Stimulated activated CD4-positive, alpha-beta T cell treated with anti-CD3 and anti-CD28 coated beads, Interleukin-1b, Interleukin-23, amount 100 ng/mL, for 24 hours (primary cell): ENCODE measurements around the gene POLR1G.
"Not testable (repeated sequence)": the region's sequence is repeated elsewhere in the genome, so short reads cannot be mapped to it uniquely, and the experiment has no call there.

ENCODE experiments used
- DNase-seq, 4 experiments: peaks; one replicate each; pipeline ENCODE4 v3.0.0-alpha.2; 2020; ENCODE audit warnings: low read depth in 4 of 4, low spot score in 1 of 4

POLR1G gene

DNA sequence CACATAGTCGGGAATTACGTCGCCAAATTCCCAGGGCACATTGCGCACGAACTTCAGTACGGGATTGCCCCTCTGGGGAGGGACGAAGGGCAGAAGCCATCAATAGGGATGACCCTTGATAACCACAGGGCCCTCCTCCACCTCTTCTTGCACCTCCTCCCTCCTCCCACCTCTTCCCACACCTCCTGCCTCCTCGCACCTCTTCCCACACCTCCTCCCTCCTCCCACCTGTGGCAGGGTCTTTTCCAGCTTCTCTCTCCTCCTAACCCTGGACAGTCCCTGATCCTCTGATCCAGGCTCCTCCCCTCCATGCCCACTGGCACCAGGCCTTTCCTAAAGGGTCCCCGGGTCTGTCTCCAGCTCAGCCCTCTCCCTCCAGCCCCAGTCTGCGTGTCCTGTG, 13.9 kb downstream of the POLR1G start:
- DNase-seq: no peak

DNA sequence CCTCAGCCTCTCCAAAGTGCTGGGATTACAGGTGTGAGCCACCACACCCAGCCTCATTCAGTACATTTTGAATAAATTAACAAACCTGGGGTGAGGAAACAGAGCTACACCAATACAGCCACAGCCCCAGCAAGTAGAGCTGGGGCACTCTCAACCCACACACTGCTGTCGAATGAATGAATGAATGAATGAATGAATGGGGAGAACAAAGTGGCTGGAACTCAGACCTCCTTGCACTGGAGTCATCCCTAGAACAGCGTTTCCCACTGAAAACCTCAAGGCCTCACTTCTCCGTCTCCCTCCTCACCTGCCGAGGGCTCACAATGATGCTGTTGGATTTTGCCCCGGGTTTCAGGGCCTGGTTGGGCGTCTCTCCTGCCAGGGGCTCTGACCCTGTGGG, 14.4 kb downstream of the POLR1G start:
- no peak for DNase-seq

DNA sequence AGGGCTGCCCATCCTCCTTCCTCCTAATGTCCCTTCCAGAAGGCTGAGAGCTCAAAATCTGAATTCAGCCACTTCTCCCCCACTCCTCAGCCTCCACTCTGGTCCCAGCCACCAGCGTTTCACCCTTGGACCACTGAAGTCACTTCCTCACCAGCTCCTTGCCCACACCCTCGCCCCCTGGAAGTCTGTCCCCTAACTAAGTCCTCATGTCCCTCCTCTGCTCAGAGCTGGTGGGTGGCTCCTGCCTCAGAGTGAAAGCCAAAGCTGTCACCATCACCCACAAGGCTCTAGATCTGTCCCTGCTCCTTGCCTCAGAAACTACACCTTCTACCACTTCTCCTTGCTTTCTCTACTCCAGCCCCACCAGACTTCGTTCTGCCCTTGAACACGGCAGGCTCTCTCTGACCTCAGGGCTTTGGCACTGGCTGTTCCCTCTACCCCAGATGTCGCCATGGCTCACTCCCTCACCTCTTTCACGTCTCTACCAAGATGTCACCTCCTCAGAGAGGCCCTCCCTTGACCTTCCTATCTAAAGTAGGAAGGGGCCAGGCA, 15.6 kb downstream of the POLR1G start:
- DNase-seq: no peak

DNA sequence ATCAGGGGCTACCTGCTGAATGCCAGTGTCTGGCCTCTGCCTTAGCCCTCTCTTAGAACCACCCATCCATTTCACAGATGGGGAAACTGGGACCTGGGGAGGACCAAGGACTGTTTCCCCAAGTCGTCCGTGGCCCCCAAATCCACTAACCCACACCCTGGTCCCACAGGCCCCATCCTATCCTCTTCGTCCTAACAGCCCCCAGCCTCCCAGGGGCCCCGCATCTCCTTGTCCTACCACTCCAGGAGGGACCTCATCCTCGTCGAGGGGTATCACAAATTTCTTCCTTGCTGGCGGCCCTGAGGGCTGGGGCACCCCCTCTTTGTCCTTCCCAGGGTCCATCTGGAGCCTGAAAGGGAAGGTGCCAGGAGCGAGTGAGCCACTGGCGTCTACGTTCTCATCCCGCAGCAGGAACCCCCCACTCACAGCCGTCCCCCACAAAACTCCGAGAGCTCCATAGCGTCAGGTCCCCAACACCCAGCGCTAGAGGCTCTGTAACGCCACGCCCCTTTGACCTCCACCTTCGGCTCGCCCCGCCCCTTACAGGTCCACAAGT, 16.7 kb downstream of the POLR1G start:
- DNase-seq: peak in 2 of 4 experiments; percentile 73 to 78

DNA sequence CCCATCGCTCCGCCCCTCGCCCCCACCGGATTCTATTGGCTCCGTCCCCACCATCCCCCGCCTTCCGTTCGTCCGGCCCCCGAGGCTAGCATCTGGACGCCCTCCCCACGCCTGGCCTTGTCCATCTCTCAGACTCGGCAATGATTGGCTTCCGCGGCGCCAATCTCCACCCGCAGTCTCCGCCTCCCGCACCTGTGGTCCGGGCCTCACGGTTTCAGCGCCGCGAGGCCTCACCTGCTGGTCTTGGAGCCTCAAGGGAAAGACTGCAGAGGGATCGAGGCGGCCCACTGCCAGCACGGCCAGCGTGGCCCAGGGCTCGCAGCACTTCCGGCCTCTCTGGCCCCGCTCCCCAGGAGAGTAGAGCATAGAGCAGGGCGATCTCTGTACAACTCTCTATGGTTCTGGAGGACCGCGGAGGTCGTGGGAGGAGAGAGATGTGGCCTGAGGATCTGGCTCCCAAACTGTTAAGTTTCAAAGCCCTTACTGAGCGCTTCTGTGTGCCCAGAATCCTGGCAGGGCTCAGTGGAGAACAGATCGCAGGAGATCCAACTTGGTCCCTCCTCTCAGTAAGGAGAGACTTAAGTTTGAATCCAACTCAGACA, 17.2 kb downstream of the POLR1G start, which contains the start of gene ERCC1:
Gene ERCC1, minus strand, starts transcription at position 329 of the 602 bp plus-strand sequence. CDS start 543 bp downstream, outside the sequence.
- DNase-seq: peak in 3 of 4 experiments; percentile 35 to 90 (median 52)

DNA sequence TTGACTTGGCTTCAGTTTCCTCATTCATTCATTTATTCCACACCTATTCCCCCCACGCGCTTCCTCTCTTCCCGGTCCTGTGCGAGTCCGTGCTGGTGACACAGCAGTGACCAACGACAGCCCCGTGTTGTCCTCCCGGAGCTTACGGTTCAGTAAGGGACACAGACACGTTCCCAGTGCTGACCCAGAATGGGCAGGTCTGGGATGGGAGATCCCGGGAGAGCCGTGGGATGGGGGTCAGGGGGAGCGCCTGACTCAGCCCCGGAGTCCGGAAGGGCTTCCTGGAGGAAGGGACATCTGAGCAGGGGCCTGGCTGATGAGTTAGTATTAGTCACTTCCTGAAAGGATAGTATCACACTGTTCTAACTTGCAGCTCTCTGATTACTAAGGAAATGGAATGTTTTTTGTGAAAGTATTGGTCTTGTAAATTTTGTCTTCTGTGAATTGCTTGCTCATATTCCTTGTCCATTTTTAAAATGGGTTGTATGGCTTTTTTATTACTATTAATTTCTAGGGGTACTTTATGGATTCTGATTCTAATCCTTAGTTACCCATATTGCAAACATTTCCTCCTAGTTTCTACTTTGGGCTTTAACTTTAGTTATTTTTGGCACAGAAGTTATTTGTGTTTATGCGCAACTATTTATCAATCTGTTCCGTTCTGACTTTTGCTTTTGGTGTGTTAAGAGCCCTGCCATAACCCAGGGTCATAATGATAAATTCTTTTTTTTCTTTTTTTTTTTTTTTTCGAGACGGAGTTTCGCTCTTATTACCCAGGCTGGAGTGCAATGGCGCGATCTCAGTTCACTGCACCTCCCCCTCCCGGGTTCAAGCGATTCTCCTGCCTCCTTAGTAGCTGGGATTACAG, 18.0 kb downstream of the POLR1G start:
- DNase-seq: no peak

DNA sequence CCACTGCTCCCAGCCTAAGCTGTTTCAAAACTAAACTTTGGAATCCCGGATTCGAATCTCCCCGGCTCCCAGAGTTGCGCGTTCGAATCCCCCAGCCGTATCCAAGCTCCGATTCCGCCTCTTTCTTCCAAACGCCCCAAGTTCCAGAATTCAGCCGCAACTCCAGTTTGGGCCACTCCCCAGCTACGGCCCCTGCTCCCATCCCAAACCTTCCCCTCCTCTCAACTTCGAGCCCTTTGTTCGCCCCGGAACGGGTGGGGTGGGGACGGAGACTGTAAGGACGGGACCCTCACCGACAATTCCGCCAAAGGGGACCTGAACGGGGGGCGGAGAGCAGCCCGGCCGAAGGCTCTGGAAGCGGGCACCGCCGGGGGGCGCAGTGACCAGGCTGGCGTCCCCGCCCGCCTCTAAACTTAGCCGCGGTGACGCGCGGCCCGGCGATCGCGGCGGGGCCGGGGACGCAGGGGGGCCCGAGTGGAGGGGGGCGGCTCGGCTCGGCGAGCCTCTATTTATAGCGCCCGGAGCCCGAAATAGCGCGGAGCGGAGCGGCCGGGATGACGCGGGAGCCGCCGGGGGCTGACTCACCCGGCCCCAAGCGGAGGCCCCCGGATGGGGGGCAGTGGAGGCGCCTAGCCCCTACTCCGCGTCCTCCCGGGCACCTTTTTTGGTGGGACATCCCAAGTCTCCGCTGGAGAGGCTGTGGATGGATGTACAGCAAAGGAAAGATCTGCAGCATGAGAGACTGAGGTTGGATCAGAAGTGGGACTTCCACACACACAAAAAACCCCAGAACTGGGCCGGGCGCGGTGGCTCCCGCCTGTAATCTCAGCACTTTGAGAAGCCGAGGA, 22.2 kb downstream of the POLR1G start:
- DNase-seq: no peak

DNA sequence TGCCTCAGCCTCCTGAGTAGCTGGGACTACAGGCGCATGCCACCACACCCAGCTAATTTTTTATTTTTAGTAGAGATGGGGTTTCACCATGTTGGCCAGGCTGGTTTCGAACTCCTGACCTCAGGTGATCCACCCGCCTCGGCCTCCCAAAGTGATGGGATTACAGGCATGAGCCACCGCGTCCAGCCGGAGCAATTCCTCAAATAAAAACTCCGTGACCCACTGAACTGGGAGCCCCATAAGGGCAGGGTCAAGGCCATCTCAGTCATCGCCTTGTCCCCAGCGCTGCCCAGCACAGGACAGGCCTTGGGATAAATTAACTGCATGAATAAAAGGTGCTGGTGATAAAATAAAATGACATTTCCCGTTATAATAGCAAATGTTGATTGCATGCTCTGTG, 23.5 kb downstream of the POLR1G start:
- DNase-seq: not testable (repeated sequence)

DNA sequence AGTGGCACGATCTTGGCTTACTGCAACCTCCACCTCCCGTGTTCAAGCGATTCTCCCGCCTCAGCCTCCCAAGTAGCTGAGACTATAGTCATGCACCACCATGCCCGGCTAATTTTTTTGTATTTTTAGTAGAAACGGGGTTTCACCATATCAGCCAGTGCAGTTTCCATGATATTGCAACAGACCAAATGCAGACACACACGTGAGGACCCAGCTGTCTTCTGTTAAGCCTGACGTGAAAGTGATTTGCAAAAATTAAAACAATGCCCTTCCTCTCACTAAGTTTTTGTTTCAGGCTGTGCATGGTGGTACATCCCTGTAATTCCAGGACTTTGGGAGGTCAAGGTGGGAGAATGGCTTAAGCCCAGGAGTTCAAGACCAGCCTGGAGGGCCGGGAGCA, 24.6 kb downstream of the POLR1G start:
- not testable (repeated sequence) for DNase-seq

DNA sequence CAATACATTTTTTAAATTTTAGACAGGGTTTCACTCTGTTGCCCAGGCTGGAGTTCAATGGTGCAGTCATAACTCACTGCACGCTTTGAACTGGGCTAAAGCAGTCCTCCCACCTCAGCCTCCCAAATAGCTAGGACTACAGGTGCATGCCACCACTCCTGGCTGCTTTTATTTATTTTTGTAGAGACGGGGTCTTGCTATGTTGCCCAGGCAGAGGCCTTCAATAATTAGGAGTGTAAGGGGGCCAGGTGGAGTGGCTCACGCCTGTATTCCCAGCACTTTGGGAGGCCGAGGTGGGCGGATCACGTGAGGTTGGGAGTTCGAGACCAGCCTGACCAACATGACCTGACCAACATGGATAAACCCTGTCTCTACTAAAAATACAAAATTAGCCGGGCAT, 26.1 kb downstream of the POLR1G start:
- DNase-seq: not testable (repeated sequence)

DNA sequence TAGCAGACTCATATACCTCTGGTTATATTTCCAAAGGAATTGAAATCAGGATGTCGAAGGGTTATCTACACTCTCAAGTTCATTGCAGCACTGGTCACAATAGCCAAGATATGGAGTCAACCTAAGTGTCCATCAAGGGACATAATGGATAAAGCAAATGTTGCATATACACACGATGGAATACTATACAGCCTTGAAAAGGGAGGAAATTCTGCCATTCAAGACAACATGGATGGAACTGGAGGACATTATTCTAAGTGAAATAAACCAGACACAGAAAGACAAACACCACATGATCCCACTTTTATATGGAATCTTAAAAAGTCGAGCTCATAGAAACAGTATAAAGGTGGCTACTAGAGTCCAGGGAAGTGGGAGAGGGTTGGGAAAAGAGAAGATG, 30.9 kb downstream of the POLR1G start:
- no peak for DNase-seq

DNA sequence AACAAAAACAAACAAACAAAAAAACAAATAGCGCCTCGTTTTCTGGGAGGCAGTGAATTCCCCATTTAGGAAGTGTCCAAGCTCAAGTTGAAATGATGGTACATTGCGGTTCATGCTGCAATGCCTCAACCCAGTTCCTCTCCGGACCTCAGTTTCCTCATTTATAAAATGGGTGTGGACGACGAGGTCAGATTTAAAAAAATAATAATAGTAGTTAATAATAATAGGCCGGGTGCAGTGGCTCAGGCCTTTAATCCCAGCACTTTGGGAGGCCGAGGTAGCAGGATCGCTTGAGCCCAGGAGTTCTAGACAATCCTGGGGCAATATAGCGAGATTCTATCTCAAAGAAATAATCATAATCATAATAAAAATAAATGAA, 32.7 kb downstream of the POLR1G start:
- no peak for DNase-seq

DNA sequence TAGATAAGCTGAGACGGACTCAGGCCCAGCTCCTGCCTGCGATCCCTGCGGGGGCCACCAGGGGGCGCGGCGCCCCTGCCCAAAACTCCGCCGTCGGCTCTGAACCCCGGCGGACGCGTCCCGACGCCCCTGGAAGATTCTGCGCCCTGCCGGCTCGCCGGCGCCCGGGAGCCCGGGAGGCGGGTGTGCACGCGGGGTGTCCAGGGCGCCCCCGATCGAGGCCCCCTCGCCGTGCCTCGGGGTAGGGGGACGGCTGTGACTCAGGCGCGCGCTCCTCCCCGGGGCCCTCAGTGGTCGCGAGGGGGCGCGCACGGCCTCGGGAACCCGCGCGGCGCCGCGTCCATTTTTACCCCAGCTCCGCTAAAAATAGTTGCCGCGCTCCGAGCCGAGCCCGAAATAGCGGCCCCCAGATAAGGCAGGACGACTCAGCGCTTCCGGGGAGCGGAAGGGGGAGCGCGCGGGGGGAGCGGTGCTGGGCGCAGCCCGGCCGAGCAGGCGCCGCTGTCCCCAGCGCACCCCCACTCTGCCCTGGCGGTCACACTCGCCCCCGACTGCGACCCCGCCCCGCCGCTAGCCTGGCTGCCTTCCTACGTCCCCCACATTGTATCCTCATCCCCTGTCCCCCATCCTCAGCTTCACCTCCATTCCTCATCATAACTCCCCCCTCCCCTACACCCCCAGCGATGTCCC, 33.3 kb downstream of the POLR1G start:
- peak; percentile 58 to 77 (median 73) for DNase-seq

DNA sequence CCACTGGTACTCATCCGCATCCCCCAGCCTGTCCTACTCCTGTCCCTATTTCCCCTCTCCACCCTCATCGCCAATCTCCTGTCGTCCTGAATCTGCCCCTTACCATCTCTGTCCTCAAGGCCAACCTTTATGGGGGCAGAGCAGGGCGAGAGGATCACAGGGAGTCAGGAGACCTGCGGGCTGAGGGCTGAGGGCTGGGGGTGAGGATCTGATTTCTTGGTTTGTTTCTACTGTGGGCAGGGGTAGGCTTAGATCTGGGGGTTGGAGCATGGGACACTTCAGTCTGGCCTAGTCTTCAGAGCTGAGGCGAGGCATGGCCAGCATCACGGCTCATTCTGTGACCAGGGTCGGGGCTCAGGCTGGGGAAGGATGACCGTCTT, 33.8 kb downstream of the POLR1G start:
- no peak for DNase-seq

DNA sequence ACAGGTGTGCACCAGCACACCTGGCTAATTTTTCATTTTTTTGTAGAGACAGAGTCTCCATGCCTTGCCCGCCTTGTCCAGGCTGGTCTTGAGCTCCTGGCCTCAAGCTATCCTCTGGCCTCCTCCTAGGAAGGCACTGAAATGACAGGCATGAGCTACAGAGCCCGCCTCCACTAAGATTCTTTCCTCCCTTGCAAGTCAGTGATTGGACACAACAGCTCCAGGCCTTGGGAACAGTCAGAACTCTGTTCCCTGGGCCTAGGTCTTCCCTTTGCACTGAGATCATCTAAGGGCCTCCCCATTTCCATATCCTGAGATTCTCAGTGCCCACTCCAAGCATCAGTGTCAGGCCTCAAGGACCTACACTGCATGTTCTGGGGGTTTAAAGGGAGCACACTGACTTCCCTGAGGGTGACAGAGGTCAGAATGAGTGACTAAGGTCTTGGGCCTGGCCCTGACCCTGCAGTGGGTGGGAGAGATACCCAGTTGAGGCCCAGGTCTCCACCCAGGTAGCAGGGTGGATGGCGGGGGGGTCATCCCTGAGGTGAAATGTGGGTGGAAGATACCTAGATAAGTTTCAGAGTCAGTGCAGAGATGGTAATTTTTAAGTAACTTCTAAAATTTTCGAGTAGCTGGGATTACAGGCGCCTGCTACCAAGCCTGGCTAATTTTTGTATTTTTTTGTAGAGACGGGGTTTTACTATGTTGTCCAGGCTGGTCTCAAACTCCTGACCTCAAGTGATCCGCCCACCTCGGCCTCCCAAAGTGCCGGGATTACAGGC, 34.6 kb downstream of the POLR1G start:
- DNase-seq: no peak

DNA sequence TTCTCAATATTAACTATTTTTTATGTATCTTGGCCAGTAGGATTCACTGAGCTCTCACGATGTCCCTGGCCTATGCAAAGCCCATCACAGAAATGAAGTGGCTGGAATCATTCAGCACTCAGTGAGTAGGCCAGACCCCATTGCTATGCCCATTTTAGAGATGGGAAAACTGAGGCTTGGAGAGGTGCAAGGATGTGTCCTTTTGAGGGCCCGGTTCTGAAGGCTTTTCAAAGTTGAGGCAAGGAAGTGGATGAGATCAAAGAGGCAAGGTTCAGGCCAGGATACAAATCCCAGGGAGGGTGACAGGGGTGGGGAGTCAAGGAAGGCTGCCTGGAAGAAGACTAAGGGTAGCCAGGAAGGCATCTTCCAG, 35.9 kb downstream of the POLR1G start:
- DNase-seq: no peak

DNA sequence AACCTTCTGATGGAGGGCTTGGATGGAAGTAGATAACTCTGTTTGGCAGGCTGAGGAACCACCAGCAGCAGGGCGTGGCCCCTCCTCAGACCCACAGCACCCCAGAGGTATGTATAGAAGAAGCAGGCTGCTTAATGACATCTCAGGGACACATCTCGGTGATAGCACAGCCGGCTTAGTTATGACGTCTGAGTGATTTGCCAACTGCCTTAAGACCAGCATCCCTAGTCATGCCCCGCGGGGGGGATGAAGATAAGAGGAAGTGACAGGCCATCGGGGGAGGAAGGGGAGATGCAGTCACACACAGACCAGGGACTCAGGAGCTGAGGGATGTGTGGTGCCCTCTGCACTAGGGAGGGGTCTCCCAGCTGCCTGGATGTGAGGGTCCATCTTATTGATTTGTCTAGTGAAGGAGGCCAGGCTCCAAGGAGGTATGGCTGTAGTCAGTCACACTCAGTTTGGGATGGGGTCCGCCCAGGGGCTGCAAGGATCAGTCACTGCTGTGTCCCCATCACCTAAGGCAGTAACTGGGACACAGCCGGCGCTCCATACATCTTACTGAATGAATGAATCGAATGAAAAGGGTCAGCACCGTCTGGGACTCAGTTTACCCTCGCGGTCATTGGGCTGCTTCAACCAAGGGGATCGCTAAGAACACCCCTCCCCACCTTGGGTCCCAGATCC, 36.5 kb downstream of the POLR1G start:
- no peak for DNase-seq

DNA sequence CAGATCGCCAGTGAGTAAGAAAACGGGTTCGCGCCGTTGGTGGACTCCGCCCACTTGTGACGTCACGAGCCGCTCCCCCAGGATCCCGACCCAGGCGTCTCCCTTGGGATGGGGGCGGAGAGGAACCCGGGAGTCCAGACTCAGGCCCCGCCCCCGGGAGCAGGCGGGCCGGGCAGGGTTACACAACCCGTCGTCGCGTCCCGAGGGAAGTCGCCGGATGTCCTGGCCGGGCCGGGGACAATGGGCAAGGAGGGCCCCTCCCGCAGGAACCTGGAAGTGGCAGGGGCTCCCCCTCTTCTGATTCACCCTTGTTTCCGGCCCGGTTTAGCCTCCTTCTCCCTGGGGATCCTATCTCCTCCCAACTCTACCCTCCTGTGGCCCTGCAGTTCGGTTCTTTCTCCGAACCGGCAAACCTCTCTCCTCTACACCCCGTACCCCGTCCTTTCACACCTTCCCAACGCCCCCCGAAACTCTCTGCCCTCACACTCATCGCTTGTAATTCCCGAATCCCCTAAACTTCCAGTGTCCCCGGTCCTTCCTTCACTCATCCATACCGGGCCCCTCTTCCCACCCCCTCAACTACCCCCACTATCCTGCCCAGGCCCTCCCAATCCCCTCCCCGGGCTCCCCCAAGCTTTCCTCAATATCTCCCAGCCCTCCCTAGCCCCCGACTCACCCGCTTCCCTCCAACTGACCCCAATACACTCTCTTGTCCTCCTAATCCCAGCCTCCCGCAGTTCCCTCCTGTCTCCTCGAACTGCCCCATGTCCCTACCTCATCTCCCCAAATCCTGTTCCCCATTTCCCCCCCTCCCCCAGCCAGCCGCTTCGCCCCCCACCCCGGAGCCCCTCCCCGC, 37.2 kb downstream of the POLR1G start:
- DNase-seq: peak in 1 of 4 experiments; percentile 57
